Transverse colon (tissue), 3 donors: ENCODE results near the gene FRG2B.
"Not testable (repeated sequence)": the region's sequence is repeated elsewhere in the genome, so short reads cannot be mapped to it uniquely, and the experiment has no call there.

Source experiments
- EP300 ChIP-seq: sonication (generic); formaldehyde crosslinking; IDR thresholded peaks from one replicate; pipeline ENCODE4 v1.6.1; 2017; ENCODE audit warnings: antibody characterized with exemption, low read depth
- TF ChIP-seq, protein P1 (sequence below), 5 experiments: fragments of 200-600 bp in 3 of 5; fragments of 450-650 bp in 2 of 5; sonication (generic) in 3 of 5; IDR thresholded peaks; 1 replicate in 2 of 5; 2 replicates in 3 of 5; pipeline ENCODE4 v1.5.1; 2016 to 2017; ENCODE audit warnings: antibody characterized with exemption in 5 of 5, inconsistent platforms in 3 of 5, mild to moderate bottlenecking in 2 of 5, moderate library complexity in 1 of 5

DNA sequence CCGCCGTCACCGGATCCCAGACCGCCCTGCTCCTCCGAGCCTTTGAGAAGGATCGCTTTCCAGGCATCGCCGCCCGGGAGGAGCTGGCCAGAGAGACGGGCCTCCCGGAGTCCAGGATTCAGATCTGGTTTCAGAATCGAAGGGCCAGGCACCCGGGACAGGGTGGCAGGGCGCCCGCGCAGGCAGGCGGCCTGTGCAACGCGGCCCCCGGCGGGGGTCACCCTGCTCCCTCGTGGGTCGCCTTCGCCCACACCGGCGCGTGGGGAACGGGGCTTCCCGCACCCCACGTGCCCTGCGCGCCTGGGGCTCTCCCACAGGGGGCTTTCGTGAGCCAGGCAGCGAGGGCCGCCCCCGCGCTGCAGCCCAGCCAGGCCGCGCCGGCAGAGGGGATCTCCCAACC, 40.9 kb upstream of the FRG2B start:
- TF ChIP-seq, protein P1, sequence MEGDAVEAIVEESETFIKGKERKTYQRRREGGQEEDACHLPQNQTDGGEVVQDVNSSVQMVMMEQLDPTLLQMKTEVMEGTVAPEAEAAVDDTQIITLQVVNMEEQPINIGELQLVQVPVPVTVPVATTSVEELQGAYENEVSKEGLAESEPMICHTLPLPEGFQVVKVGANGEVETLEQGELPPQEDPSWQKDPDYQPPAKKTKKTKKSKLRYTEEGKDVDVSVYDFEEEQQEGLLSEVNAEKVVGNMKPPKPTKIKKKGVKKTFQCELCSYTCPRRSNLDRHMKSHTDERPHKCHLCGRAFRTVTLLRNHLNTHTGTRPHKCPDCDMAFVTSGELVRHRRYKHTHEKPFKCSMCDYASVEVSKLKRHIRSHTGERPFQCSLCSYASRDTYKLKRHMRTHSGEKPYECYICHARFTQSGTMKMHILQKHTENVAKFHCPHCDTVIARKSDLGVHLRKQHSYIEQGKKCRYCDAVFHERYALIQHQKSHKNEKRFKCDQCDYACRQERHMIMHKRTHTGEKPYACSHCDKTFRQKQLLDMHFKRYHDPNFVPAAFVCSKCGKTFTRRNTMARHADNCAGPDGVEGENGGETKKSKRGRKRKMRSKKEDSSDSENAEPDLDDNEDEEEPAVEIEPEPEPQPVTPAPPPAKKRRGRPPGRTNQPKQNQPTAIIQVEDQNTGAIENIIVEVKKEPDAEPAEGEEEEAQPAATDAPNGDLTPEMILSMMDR (IDR thresholded peaks at IDR 0.05): not testable (repeated sequence)
- TF ChIP-seq EP300: not testable (repeated sequence)
